DOHH2 (cell line): ENCODE measurements around the gene FRRS1.

ENCODE experiments used
- CTCF ChIP-seq: fragments of 200-600 bp; sonication (generic); IDR thresholded peaks from one replicate; pipeline ENCODE4 v1.5.1; 2014; ENCODE audit warnings: antibody characterized with exemption, mild to moderate bottlenecking, low read depth, low read length; ENCODE audit not compliant: poor library complexity, severe bottlenecking
- EZH2phosphoT487 ChIP-seq: fragments of 200-600 bp; sonication (generic); IDR thresholded peaks from 2 replicates; pipeline ENCODE4 v1.6.1; 2017; ENCODE audit warnings: borderline replicate concordance, mild to moderate bottlenecking, antibody characterized with exemption, low read length, moderate library complexity, mixed read lengths

- TF ChIP-seq CTCF (no peak), EZH2phosphoT487 (no peak)
These were observed 39.6 kb downstream of the FRRS1 start for GRCh38 chr1:99726818-99727217.
